MCF 10A (cell line): ENCODE data around the gene TMEM109. TPM values are rescaled to one million over a fixed set of nuclear protein-coding genes. Genes with fewer than 3 reads are reported as not detected.

Experiments
- BruUV-seq: library from RNA; stranded (reverse); fragments of 400-500 nt; replicated peaks from 2 replicates; lab custom pipeline; 2021; lab: Mats Ljungman, UMichigan
- CTCF ChIA-PET: fragments of 300-600 bp; sonication (Branson Sonifier 250); formaldehyde crosslinking; extraction: SDS; loops from one replicate; lab custom pipeline; 2021; ENCODE audit warnings: antibody characterized with exemption, inconsistent platforms; lab: Yijun Ruan, JAX
- POLR2A ChIA-PET: fragments of 300-600, 350-650 bp; sonication (Branson Sonifier 250); formaldehyde crosslinking; extraction: SDS; loops from one replicate; lab custom pipeline; 2020; ENCODE audit warnings: antibody characterized with exemption, inconsistent platforms; lab: Yijun Ruan, JAX
- DNase-seq: peaks from one replicate; pipeline ENCODE4 v3.0.0-alpha.2; 2018; ENCODE audit not compliant: unreplicated experiment
- H3K27ac Mint-ChIP-seq: one replicate; pipeline ENCODE4 v1.8.0; 2022; ENCODE audit warnings: mild to moderate bottlenecking, low read depth, mixed read lengths; ENCODE audit not compliant: unreplicated experiment
- H3K27me3 Mint-ChIP-seq: one replicate; pipeline ENCODE4 v1.8.0; 2022; ENCODE audit warnings: mixed read lengths; ENCODE audit not compliant: insufficient read depth, unreplicated experiment
- H3K36me3 Mint-ChIP-seq: one replicate; pipeline ENCODE4 v1.8.0; 2022; ENCODE audit warnings: mild to moderate bottlenecking, moderate library complexity, mixed read lengths; ENCODE audit not compliant: insufficient read depth, unreplicated experiment
- H3K4me1 Mint-ChIP-seq: one replicate; pipeline ENCODE4 v1.8.0; 2022; ENCODE audit warnings: mixed read lengths; ENCODE audit not compliant: insufficient read depth, unreplicated experiment
- H3K4me3 Mint-ChIP-seq: one replicate; pipeline ENCODE4 v1.8.0; 2022; ENCODE audit warnings: mild to moderate bottlenecking, moderate library complexity, mixed read lengths; ENCODE audit not compliant: unreplicated experiment
- H3K9me3 Mint-ChIP-seq: one replicate; pipeline ENCODE4 v1.8.0; 2022; ENCODE audit warnings: mixed read lengths; ENCODE audit not compliant: unreplicated experiment
- CTCF ChIP-seq: fragments of 200-600 bp; IDR thresholded peaks from one replicate; pipeline ENCODE4 v1.8.0; 2022; ENCODE audit warnings: antibody characterized with exemption, mild to moderate bottlenecking; ENCODE audit not compliant: unreplicated experiment
- intact Hi-C: fragments of 100-400 bp; cut with micrococcal nuclease; formaldehyde crosslinking; loops from 2 replicates; pipeline ENCODE4 v1.14.1; 2022
- total RNA-seq: library from RNA; stranded (reverse); gene quantifications from 2 replicates; pipeline ENCODE4 v1.2.3, GENCODE V29; 2022

The TMEM109 gene
- total RNA-seq, 1 experiment from 2014 or later: 45.8 TPM

- intact Hi-C loops: no loop called here
- BruUV-seq: no TSS peak
- no peak for DNase-seq
- H3K4me1 Mint-ChIP-seq: no peaks in the 10 kb centered on the region
- POLR2A ChIA-PET: no interaction called here
- TF ChIP-seq CTCF: no peak
- no peaks in the 10 kb centered on the region for H3K9me3 Mint-ChIP-seq
- H3K27ac Mint-ChIP-seq: no peak overlapping the region
- H3K27me3 Mint-ChIP-seq: peaks cover 20% of the 10 kb centered on the region
- no peaks in the 10 kb centered on the region for H3K36me3 Mint-ChIP-seq
- CTCF ChIA-PET: interaction anchor here (0.6 to 2.0 kb wide), 7 partner anchors 20 to 37 kb away, joined by 3 to 8 read pairs (median 5); no protein-coding TSS in a partner anchor
- H3K4me3 Mint-ChIP-seq: no peak overlapping the region
These were observed 45.9 kb upstream of the TMEM109 start for GRCh38 chr11:60867871-60868681.

GRCh38 chr11:60868682-60869450, 45.1 kb upstream of the TMEM109 start:
- CTCF ChIA-PET: interaction anchor here (0.6 to 2.8 kb wide), 8 partner anchors 13 to 38 kb away, joined by 3 to 16 read pairs (median 4); partner anchors contain the start of gene PTGDR2
- Mint-ChIP-seq H3K27me3 (peaks cover 13% of the 10 kb centered on the region), H3K4me3 (no peak overlapping the region), H3K27ac (no peak overlapping the region), H3K36me3 (no peaks in the 10 kb centered on the region), H3K9me3 (no peaks in the 10 kb centered on the region), H3K4me1 (no peaks in the 10 kb centered on the region)
- POLR2A ChIA-PET: no interaction called here
- TF ChIP-seq CTCF: no peak
- no peak for DNase-seq
- intact Hi-C loops: no loop called here
- BruUV-seq: no TSS peak

GRCh38 chr11:60869451-60869825, 44.5 kb upstream of the TMEM109 start:
- no peak for DNase-seq
- H3K4me1 Mint-ChIP-seq: no peaks in the 10 kb centered on the region
- peaks cover 7% of the 10 kb centered on the region for H3K27me3 Mint-ChIP-seq
- no peak overlapping the region for H3K4me3 Mint-ChIP-seq
- no peak overlapping the region for H3K27ac Mint-ChIP-seq
- CTCF ChIA-PET: interaction anchor here (1.1 to 2.8 kb wide), 4 partner anchors 13 to 38 kb away, joined by 3 to 16 read pairs (median 6); partner anchors contain the start of gene PTGDR2
- intact Hi-C loops: no loop called here
- POLR2A ChIA-PET: no interaction called here
- H3K36me3 Mint-ChIP-seq: no peaks in the 10 kb centered on the region
- TF ChIP-seq CTCF: no peak
- H3K9me3 Mint-ChIP-seq: no peaks in the 10 kb centered on the region
- BruUV-seq: no TSS peak

GRCh38 chr11:60870276-60870675, 43.7 kb upstream of the TMEM109 start:
- CTCF ChIA-PET: interaction anchor here (2.2 to 2.8 kb wide), 2 partner anchors 18 to 39 kb away, joined by 7 to 16 read pairs; no protein-coding TSS in a partner anchor
- Mint-ChIP-seq H3K36me3 (no peaks in the 10 kb centered on the region), H3K27me3 (no peaks in the 10 kb centered on the region), H3K4me3 (no peak overlapping the region), H3K4me1 (no peaks in the 10 kb centered on the region), H3K27ac (no peak overlapping the region), H3K9me3 (no peaks in the 10 kb centered on the region)
- POLR2A ChIA-PET: interaction anchor here (1.1 kb wide), 1 partner anchor 26 kb away, joined by 4 read pairs; no protein-coding TSS in a partner anchor
- BruUV-seq: no TSS peak
- TF ChIP-seq CTCF: no peak
- no peak for DNase-seq
- intact Hi-C loops: no loop called here
